ENCODE data around the gene KIF16B. TPM values are rescaled to one million over a fixed set of nuclear protein-coding genes. Genes with fewer than 3 reads are reported as not detected.
"Not testable (repeated sequence)": the region's sequence is repeated elsewhere in the genome, so short reads cannot be mapped to it uniquely, and the experiment has no call there.

The KIF16B gene
- total RNA-seq, 2 experiments from 2014 or later: 7.5 to 8.7 TPM

DNA sequence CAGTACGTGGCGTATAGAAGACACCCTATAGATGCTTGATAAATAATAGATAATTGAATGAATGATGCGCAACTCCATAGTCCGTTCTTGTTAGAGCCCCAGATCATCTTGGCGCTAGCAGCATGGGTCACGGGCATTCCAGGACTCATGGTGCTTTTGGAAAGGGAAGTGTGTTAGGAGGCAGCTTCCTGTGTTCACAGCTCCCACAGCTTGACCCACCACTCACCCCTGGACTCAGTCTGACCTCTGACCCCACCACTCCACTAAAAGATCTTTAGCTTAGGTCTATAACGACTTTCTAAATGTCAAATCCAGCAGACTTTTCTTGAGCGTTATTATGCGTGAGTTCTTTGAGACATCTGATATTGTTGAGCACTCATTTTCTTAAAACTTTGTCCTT is 35.8 kb upstream of the KIF16B start:
- intact Hi-C loops (cut with DNase I, micrococcal nuclease): no loop called here
- Mint-ChIP-seq H3K27ac (no peak overlapping the region), H3K4me1 (no peaks in the 10 kb centered on the region), H3K27me3 (peaks cover 11% of the 10 kb centered on the region), H3K36me3 (ENCODE audit: low read depth) (no peaks in the 10 kb centered on the region), H3K9me3 (ENCODE audit: low read depth) (no peaks in the 10 kb centered on the region), H3K4me3 (no peak overlapping the region)
- ChIA-PET CTCF (no interaction called here), POLR2A (no interaction called here)
- DNase-seq (no peak), ATAC-seq (no peak)

DNA sequence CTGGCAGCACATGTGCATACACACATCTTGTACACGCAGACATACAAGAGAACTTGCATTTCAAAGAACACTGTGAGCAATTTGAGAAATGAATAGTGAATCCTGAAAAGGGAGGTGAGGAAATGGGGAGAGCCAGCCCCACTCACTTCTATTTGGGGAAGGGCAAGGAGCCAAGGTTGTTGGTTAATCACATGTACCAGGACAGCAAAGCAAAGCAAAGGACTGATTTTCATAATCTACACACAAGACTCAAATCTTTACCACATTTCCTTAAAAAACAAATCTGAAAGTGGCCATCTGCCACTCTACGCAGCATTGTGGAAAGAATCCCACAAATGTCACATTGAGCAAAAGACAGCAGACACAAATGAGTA is 35.0 kb upstream of the KIF16B start:
- ChIA-PET POLR2A (no interaction called here), CTCF (no interaction called here)
- H3K27me3 Mint-ChIP-seq: peaks cover 11% of the 10 kb centered on the region
- no peak for DNase-seq
- no peaks in the 10 kb centered on the region for H3K36me3 Mint-ChIP-seq (ENCODE audit: low read depth)
- intact Hi-C loops (cut with DNase I, micrococcal nuclease): no loop called here
- H3K9me3 Mint-ChIP-seq (ENCODE audit: low read depth): no peaks in the 10 kb centered on the region
- no peak overlapping the region for H3K4me3 Mint-ChIP-seq
- ATAC-seq: no peak
- no peaks in the 10 kb centered on the region for H3K4me1 Mint-ChIP-seq
- no peak overlapping the region for H3K27ac Mint-ChIP-seq

GRCh38 chr20:16607364-16608276 is 34.4 kb upstream of the KIF16B start:
- ChIA-PET POLR2A (no interaction called here), CTCF (no interaction called here)
- intact Hi-C loops (cut with DNase I, micrococcal nuclease): no loop called here
- no peak overlapping the region for H3K4me3 Mint-ChIP-seq
- no peak overlapping the region for H3K27ac Mint-ChIP-seq
- H3K36me3 Mint-ChIP-seq (ENCODE audit: low read depth): no peaks in the 10 kb centered on the region
- H3K4me1 Mint-ChIP-seq: no peaks in the 10 kb centered on the region
- DNase-seq: no peak
- no peaks in the 10 kb centered on the region for H3K9me3 Mint-ChIP-seq (ENCODE audit: low read depth)
- H3K27me3 Mint-ChIP-seq: peaks cover 11% of the 10 kb centered on the region
- ATAC-seq: no peak

- DNase-seq: no peak
- intact Hi-C loops (cut with DNase I, micrococcal nuclease): no loop called here
- CTCF ChIA-PET: no interaction called here
- POLR2A ChIA-PET: no interaction called here
- Mint-ChIP-seq H3K27me3 (peaks cover 13% of the 10 kb centered on the region), H3K9me3 (ENCODE audit: low read depth) (no peaks in the 10 kb centered on the region), H3K4me1 (no peaks in the 10 kb centered on the region), H3K4me3 (no peak overlapping the region), H3K27ac (no peak overlapping the region), H3K36me3 (ENCODE audit: low read depth) (no peaks in the 10 kb centered on the region)
- ATAC-seq: no peak
These were observed 33.3 kb upstream of the KIF16B start for GRCh38 chr20:16606468-16607070.

DNA sequence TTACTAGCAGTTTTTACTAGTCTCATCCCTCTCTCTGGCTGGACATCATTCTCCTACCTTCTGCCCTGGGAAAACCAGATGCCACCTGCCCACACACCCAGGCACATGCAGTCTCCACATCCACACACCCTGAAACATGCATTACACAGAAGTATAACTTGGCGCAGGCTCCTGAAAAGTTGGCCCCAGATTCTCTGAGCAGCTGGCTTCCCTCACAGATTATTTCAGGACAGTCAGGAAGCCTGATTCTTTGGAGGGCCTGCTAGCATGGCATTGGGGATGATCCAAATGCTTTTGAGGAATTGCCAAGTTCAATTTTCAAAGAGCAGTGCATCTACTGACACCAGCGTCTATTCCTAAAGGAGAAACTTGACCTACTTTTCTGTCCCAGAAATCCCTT is 27.8 kb upstream of the KIF16B start:
- CTCF ChIA-PET: no interaction called here
- intact Hi-C loops (cut with DNase I, micrococcal nuclease): no loop called here
- POLR2A ChIA-PET: no interaction called here
- no peak for ATAC-seq
- H3K27me3 Mint-ChIP-seq: peaks cover 16% of the 10 kb centered on the region
- peaks cover 6% of the 10 kb centered on the region for H3K4me1 Mint-ChIP-seq
- no peak for DNase-seq
- no peaks in the 10 kb centered on the region for H3K36me3 Mint-ChIP-seq (ENCODE audit: low read depth)
- H3K27ac Mint-ChIP-seq: no peak overlapping the region
- H3K4me3 Mint-ChIP-seq: no peak overlapping the region
- H3K9me3 Mint-ChIP-seq (ENCODE audit: low read depth): no peaks in the 10 kb centered on the region

GRCh38 chr20:16599257-16599656 is 26.0 kb upstream of the KIF16B start:
- no peak overlapping the region for H3K27ac Mint-ChIP-seq
- peaks cover 6% of the 10 kb centered on the region for H3K4me1 Mint-ChIP-seq
- H3K36me3 Mint-ChIP-seq (ENCODE audit: low read depth): no peaks in the 10 kb centered on the region
- no peaks in the 10 kb centered on the region for H3K9me3 Mint-ChIP-seq (ENCODE audit: low read depth)
- ATAC-seq: peak; percentile 98
- peaks cover 17% of the 10 kb centered on the region for H3K27me3 Mint-ChIP-seq
- no peak overlapping the region for H3K4me3 Mint-ChIP-seq
- peak; percentile 56 for DNase-seq
- intact Hi-C loops (cut with DNase I, micrococcal nuclease): no loop called here
- ChIA-PET POLR2A (no interaction called here), CTCF (no interaction called here)

- H3K9me3 Mint-ChIP-seq (ENCODE audit: low read depth): no peaks in the 10 kb centered on the region
- no peaks in the 10 kb centered on the region for H3K36me3 Mint-ChIP-seq (ENCODE audit: low read depth)
- H3K27me3 Mint-ChIP-seq: peaks cover 24% of the 10 kb centered on the region
- H3K4me1 Mint-ChIP-seq: peaks cover 6% of the 10 kb centered on the region
- no peak overlapping the region for H3K4me3 Mint-ChIP-seq
- no peak overlapping the region for H3K27ac Mint-ChIP-seq
- intact Hi-C loops (cut with DNase I, micrococcal nuclease): no loop called here
- no peak for ATAC-seq
- ChIA-PET CTCF (no interaction called here), POLR2A (no interaction called here)
- no peak for DNase-seq
These were observed 23.7 kb upstream of the KIF16B start for GRCh38 chr20:16596991-16597390.

- H3K36me3 Mint-ChIP-seq (ENCODE audit: low read depth); H3K4me3 Mint-ChIP-seq; H3K4me1 Mint-ChIP-seq; ATAC-seq; H3K27ac Mint-ChIP-seq; DNase-seq; intact Hi-C loops (cut with DNase I, micrococcal nuclease); POLR2A ChIA-PET; H3K9me3 Mint-ChIP-seq (ENCODE audit: low read depth); CTCF ChIA-PET: not testable (repeated sequence)
- H3K27me3 Mint-ChIP-seq: peaks cover 23% of the 10 kb centered on the region
These were observed 23.2 kb upstream of the KIF16B start for GRCh38 chr20:16596404-16596803.

GRCh38 chr20:16595376-16595775 is 22.1 kb upstream of the KIF16B start:
- no peaks in the 10 kb centered on the region for H3K36me3 Mint-ChIP-seq (ENCODE audit: low read depth)
- ATAC-seq (no peak), DNase-seq (no peak)
- ChIA-PET POLR2A (no interaction called here), CTCF (no interaction called here)
- no peaks in the 10 kb centered on the region for H3K9me3 Mint-ChIP-seq (ENCODE audit: low read depth)
- peaks cover 24% of the 10 kb centered on the region for H3K27me3 Mint-ChIP-seq
- H3K27ac Mint-ChIP-seq: no peak overlapping the region
- H3K4me3 Mint-ChIP-seq: no peak overlapping the region
- peaks cover 6% of the 10 kb centered on the region for H3K4me1 Mint-ChIP-seq
- intact Hi-C loops (cut with DNase I, micrococcal nuclease): no loop called here

GRCh38 chr20:16590041-16590633 is 16.9 kb upstream of the KIF16B start:
- no peak for DNase-seq
- no peaks in the 10 kb centered on the region for H3K9me3 Mint-ChIP-seq (ENCODE audit: low read depth)
- POLR2A ChIA-PET: no interaction called here
- CTCF ChIA-PET: interaction anchor here (0.6 kb wide), 1 partner anchor 250 kb away, joined by 3 read pairs; no protein-coding TSS in a partner anchor
- no peaks in the 10 kb centered on the region for H3K36me3 Mint-ChIP-seq (ENCODE audit: low read depth)
- peaks cover 27% of the 10 kb centered on the region for H3K27me3 Mint-ChIP-seq
- ATAC-seq: no peak
- intact Hi-C loops (cut with DNase I, micrococcal nuclease): no loop called here
- H3K27ac Mint-ChIP-seq: no peak overlapping the region
- H3K4me3 Mint-ChIP-seq: no peak overlapping the region
- H3K4me1 Mint-ChIP-seq: no peaks in the 10 kb centered on the region

GRCh38 chr20:16589623-16590022 is 16.4 kb upstream of the KIF16B start:
- ATAC-seq: no peak
- H3K4me1 Mint-ChIP-seq: no peaks in the 10 kb centered on the region
- DNase-seq: no peak
- H3K4me3 Mint-ChIP-seq: no peak overlapping the region
- no peaks in the 10 kb centered on the region for H3K9me3 Mint-ChIP-seq (ENCODE audit: low read depth)
- H3K27ac Mint-ChIP-seq: no peak overlapping the region
- POLR2A ChIA-PET: no interaction called here
- H3K27me3 Mint-ChIP-seq: peaks cover 27% of the 10 kb centered on the region
- no peaks in the 10 kb centered on the region for H3K36me3 Mint-ChIP-seq (ENCODE audit: low read depth)
- intact Hi-C loops (cut with DNase I, micrococcal nuclease): no loop called here
- CTCF ChIA-PET: interaction anchor here (0.6 kb wide), 1 partner anchor 249 kb away, joined by 3 read pairs; no protein-coding TSS in a partner anchor

DNA sequence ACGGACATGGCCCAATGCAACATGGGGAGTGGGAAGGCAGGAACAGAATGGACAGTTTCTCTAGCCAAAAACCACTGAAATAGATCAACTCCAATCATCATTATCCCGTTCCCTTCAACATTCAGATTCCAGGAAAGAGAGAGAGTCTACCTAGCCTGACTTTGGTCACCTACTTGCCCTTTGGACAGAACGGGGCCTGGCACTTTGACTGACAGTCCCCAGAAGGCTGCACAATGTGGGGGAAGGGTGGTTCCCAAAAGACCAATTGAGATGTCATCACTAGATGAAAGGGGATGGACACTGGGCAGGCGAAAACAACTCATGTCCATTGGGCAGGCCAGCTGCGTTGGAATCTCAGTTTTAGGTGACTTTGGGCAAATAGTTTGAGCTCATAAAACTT is 15.0 kb upstream of the KIF16B start:
- Mint-ChIP-seq H3K27ac (no peak overlapping the region), H3K4me1 (no peaks in the 10 kb centered on the region), H3K27me3 (peaks cover 26% of the 10 kb centered on the region), H3K4me3 (no peak overlapping the region), H3K9me3 (ENCODE audit: low read depth) (no peaks in the 10 kb centered on the region), H3K36me3 (ENCODE audit: low read depth) (no peaks in the 10 kb centered on the region)
- ATAC-seq (no peak), DNase-seq (no peak)
- CTCF ChIA-PET: no interaction called here
- intact Hi-C loops (cut with DNase I, micrococcal nuclease): no loop called here
- POLR2A ChIA-PET: no interaction called here

Measured in activated CD4-positive, alpha-beta T cell treated with anti-CD3 and anti-CD28 coated beads for 36 hours (primary cell).